ENCODE data around the gene PLXNA1. TPM values are rescaled to one million over a fixed set of nuclear protein-coding genes. Genes with fewer than 3 reads are reported as not detected.

Gene PLXNA1
- total and polyA plus RNA-seq, 10 of the 15 experiments (the other 5 are each of a cell fraction or from before 2014, with no cell fraction given) = 0.03 to 16.4 (median 2.5) TPM

DNA sequence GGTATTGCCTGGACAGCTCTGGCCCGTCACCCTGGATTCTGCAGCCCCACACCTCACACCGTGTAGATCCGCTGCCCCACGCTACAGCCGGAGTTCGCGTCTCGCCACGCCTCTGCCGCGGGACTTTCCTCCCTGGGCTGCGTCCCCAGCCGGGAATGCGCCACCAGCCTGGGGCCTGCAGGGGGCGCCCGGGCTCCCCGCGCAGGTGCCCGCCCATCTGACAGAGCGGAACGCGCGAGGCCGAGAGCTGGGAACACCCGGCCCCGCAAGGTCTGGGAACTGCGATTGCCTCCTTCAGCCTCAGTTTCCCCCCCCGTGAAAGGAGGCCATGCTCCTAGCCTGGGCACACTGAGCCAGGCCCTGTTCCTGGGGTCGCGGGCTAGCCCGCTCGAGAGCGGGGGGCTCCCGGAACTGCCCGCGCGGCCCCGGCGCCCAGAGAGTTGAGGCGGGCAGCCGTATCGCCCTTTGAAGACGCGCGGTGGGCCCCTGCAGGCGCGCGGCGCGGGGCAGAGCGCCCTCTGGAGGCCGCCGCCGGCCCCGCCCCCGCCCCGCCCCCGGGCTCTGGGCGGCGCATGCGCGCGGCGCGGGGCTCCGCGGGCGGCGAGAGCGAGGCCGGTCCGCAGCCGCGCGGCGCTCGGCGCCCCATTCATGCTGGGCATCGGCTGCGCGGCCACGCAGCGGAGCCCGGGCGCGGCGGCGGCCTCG lies at the start of gene PLXNA1 (continued):
- TF ChIP-seq GATAD2B (conservative IDR thresholded peaks at IDR 0.05; ENCODE audit: low read depth) = peak; percentile 93
- peak; percentile 94 for TF ChIP-seq ZNF217 (IDR thresholded peaks at IDR 0.05)
- TF ChIP-seq CTCF (IDR thresholded peaks at IDR 0.05 in 2 of 3, conservative IDR thresholded peaks at IDR 0.05 in 1 of 3; ENCODE audit: control insufficient read depth in 2 of 3, extremely low read depth in 1 of 3, insufficient read depth in 1 of 3, low read depth in 3 of 3, low read length in 3 of 3) = peak; percentile 94 to 96 (median 96)
- peak; percentile 100 for TF ChIP-seq SMARCA5 (IDR thresholded peaks at IDR 0.05)
- TF ChIP-seq RAD21 (IDR thresholded peaks at IDR 0.05; ENCODE audit: insufficient read depth, low read depth, low read length) = peak; percentile 57
- no peak for TF ChIP-seq EP300 (IDR thresholded peaks at IDR 0.05; ENCODE audit: borderline replicate concordance in 1 of 2, control insufficient read depth in 1 of 2, low read depth in 2 of 2, low read length in 2 of 2)
- TF ChIP-seq JUND (IDR thresholded peaks at IDR 0.05; ENCODE audit: low read depth, low read length) = peak; percentile 10; the same call in 1 of the 2 replicates
- TF ChIP-seq, protein P1, sequence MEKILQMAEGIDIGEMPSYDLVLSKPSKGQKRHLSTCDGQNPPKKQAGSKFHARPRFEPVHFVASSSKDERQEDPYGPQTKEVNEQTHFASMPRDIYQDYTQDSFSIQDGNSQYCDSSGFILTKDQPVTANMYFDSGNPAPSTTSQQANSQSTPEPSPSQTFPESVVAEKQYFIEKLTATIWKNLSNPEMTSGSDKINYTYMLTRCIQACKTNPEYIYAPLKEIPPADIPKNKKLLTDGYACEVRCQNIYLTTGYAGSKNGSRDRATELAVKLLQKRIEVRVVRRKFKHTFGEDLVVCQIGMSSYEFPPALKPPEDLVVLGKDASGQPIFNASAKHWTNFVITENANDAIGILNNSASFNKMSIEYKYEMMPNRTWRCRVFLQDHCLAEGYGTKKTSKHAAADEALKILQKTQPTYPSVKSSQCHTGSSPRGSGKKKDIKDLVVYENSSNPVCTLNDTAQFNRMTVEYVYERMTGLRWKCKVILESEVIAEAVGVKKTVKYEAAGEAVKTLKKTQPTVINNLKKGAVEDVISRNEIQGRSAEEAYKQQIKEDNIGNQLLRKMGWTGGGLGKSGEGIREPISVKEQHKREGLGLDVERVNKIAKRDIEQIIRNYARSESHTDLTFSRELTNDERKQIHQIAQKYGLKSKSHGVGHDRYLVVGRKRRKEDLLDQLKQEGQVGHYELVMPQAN (conservative IDR thresholded peaks at IDR 0.05) = peak; percentile 88
- peak; percentile 92; the same call in 1 of the 2 replicates for TF ChIP-seq RB1 (IDR thresholded peaks at IDR 0.05; ENCODE audit: borderline replicate concordance)
- no peak for TF ChIP-seq PML (IDR thresholded peaks at IDR 0.05; ENCODE audit: low read length)
- TF ChIP-seq STAT1 (conservative IDR thresholded peaks at IDR 0.05) = peak; percentile 83; the same call in 1 of the 2 replicates
- TF ChIP-seq RELA (IDR thresholded peaks at IDR 0.05; ENCODE audit: borderline replicate concordance, partially characterized antibody) = peak; percentile 47
- peak; percentile 93 for TF ChIP-seq LARP7 (IDR thresholded peaks at IDR 0.05)
- TF ChIP-seq POU2F2 (IDR thresholded peaks at IDR 0.05; ENCODE audit: borderline replicate concordance, low read depth, low read length) = 0 out of 3 replicates have a peak, but pooled peaks have one; percentile 10
- peak; percentile 9 for TF ChIP-seq SP1 (IDR thresholded peaks at IDR 0.05; ENCODE audit: low read depth, low read length)
- TF ChIP-seq CREB1 (IDR thresholded peaks at IDR 0.05; ENCODE audit: low read depth) = 0 out of 2 replicates have a peak, but pooled peaks have one; percentile 18
- peak; percentile 78 for TF ChIP-seq MYC (IDR thresholded peaks at IDR 0.05; ENCODE audit: insufficient read depth, insufficient read length, insufficient replicate concordance, low read length, severe bottlenecking)
- 0 out of 2 replicates have a peak, but pooled peaks have one; percentile 4 for TF ChIP-seq CREM (IDR thresholded peaks at IDR 0.05; ENCODE audit: low read depth)
- peak in 1 of 2 experiments; percentile 63; a peak in 2 of 4 replicates for TF ChIP-seq BHLHE40 (IDR thresholded peaks at IDR 0.05; ENCODE audit: borderline replicate concordance in 1 of 2, low read depth in 2 of 2, low read length in 1 of 2)
- no peak for TF ChIP-seq GABPA (IDR thresholded peaks at IDR 0.05; ENCODE audit: low read depth)
- no peak for TF ChIP-seq MXI1 (IDR thresholded peaks at IDR 0.05; ENCODE audit: low read depth, low read length)
- TF ChIP-seq HDAC2 (IDR thresholded peaks at IDR 0.05) = no peak
- peak; percentile 56 for TF ChIP-seq DPF2 (IDR thresholded peaks at IDR 0.05)
- TF ChIP-seq NRF1 (conservative IDR thresholded peaks at IDR 0.05; ENCODE audit: low read depth, low read length) = peak; percentile 49
- peak in 1 of 2 experiments; percentile 84; a peak in 2 of 3 replicates for TF ChIP-seq EGR1 (IDR thresholded peaks at IDR 0.05; ENCODE audit: borderline replicate concordance in 1 of 2, low read depth in 2 of 2, low read length in 2 of 2)
- TF ChIP-seq BACH1 (IDR thresholded peaks at IDR 0.05; ENCODE audit: borderline replicate concordance) = peak; percentile 89; the same call in 1 of the 2 replicates
- TF ChIP-seq CBX5 (IDR thresholded peaks at IDR 0.05; ENCODE audit: low read depth) = peak; percentile 59; the same call in 1 of the 2 replicates
- TF ChIP-seq POLR2A (IDR thresholded peaks at IDR 0.05; ENCODE audit: low read depth, low read length) = peak; percentile 69
- TF ChIP-seq TAF1 (IDR thresholded peaks at IDR 0.05; ENCODE audit: borderline replicate concordance, low read depth, low read length) = 0 out of 2 replicates have a peak, but pooled peaks have one; percentile 13
